ENCODE results near the gene RELB. TPM values are rescaled to one million over a fixed set of nuclear protein-coding genes. Genes with fewer than 3 reads are reported as not detected.
"Not testable (repeated sequence)": the region's sequence is repeated elsewhere in the genome, so short reads cannot be mapped to it uniquely, and the experiment has no call there.

The RELB gene
- total RNA-seq, 1 experiment from 2014 or later, result 7.2 TPM

- DNase-seq (ENCODE audit: low read depth), result no peak
These were observed 14.1 kb upstream of the RELB start for GRCh38 chr19:44987148-44987675.

DNA sequence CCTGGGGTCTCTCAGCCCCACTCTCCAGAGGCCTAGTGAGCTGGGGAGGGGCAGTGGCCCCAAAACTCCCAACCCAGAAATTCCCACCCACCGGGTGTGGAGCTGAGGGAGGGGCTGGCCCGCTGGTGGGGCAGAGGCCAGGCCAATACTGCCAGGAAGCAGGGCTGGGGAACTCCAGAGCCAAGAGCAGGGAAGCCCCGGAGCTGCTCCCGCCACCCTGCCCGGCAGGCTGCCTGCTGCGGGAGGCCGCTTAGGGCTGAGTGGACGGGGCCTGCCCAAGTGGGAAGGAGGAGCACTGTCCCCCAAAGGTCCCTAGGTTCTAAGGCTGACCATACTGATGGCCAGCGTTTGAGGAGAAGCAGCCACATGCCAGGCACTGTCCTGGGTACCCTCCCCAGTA is 13.0 kb upstream of the RELB start:
- DNase-seq (ENCODE audit: low read depth), result no peak

- peak; percentile 47 for DNase-seq (ENCODE audit: low read depth)
These were observed 12.2 kb upstream of the RELB start for GRCh38 chr19:44988896-44989556.

DNA sequence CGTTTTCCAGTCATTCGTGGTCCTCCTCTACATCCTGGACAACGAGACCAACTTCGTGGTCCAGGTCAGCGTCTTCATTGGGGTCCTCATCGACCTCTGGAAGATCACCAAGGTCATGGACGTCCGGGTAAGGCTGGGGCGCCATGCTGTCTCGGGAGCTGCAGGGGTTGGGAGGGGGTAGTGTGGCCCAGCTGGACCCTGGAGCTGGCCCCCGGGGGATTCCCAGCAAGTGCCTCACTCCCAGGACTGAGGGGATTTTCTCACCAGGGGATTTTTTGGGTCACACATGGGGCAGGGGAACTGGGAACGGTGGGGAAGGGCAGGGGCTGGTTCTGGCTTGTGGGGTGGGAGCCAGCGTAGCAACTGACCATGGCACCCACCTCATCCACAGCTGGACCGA is 10.8 kb upstream of the RELB start:
- no peak for DNase-seq (ENCODE audit: low read depth)

- DNase-seq (ENCODE audit: low read depth), result no peak
These were observed 10.3 kb upstream of the RELB start for GRCh38 chr19:44990966-44991365.

DNA sequence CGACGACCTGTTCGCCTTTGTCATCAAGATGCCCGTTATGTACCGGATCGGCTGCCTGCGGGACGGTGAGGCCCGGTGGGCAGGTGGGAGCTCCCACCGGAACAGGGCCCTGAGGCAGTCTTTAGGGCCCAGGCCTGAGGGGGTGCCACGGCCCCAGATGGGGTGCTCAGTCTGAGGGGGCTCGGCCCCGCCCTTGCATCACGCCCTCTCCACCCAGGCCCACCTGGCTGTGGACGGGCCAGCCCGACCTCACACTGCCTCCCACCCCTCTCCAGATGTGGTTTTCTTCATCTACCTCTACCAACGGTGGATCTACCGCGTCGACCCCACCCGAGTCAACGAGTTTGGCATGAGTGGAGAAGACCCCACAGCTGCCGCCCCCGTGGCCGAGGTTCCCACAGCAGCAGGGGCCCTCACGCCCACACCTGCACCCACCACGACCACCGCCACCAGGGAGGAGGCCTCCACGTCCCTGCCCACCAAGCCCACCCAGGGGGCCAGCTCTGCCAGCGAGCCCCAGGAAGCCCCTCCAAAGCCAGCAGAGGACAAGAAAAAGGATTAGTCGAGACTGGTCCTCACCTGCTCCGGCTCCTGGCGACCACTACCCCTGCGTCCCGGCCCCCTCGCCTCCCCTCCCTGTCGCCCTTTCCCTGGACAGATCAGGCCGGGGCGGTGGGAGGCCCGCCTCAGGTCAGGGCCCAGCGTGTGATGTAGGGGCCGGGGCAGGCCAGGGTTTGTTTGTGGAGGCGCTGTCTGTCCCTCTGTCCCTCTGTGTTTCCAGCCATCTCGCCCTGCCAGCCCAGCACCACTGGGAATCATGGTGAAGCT is 8.7 kb upstream of the RELB start:
- DNase-seq (ENCODE audit: low read depth), result no peak

- no peak for DNase-seq (ENCODE audit: low read depth)
These were observed 7.7 kb upstream of the RELB start for GRCh38 chr19:44993526-44993925.

DNA sequence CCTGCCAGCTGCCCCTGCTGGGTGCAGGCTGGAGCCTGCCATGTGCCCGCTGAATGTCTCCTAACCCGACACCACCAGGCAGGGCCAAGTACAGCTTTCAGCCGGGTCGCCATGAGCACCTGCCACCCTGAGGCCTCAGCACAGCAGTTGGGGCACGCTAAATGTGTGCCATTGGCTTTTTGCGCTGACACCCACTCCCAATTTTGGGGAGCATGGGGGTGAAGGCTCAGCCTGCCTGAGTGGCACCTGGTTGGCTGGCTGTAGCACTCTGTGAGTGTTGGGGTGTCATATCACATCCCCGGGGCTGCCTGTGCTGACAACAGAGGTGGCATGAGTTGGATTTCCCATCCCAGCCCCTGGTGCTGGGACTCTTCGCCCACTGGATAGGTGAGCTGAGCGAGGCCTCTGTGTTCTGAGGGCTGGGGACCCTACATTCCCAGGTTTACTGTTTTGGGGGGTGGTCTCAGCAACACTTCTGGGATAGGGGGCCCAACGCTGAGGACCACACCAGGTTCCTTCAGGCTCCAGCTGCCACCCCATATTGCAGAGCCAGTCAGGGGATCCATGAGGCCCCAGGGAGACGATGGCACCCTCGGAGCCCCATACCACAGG is 7.2 kb upstream of the RELB start:
- no peak for DNase-seq (ENCODE audit: low read depth)

DNA sequence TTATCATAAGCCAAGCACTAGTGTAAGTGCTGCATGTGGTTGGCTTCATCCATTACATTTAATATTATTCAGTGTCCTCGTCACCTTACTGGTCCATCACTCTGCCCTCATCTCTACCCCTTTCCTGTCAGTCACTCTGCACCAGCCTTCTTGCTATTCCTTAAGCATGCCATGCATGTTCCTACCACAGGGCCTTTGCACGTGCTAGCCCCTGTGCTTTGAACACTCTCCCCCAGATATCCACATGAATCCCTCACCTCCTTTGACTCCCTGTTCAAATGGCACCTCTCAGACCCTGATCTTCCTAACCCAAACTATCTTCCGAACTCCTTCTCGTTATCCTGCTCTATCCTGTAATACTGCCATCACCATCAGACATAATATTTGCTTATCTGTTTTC is 3.2 kb upstream of the RELB start:
- DNase-seq (ENCODE audit: low read depth), result no peak

- DNase-seq (ENCODE audit: low read depth), result not testable (repeated sequence)
These were observed 1.9 kb upstream of the RELB start for GRCh38 chr19:44999131-44999925.

DNA sequence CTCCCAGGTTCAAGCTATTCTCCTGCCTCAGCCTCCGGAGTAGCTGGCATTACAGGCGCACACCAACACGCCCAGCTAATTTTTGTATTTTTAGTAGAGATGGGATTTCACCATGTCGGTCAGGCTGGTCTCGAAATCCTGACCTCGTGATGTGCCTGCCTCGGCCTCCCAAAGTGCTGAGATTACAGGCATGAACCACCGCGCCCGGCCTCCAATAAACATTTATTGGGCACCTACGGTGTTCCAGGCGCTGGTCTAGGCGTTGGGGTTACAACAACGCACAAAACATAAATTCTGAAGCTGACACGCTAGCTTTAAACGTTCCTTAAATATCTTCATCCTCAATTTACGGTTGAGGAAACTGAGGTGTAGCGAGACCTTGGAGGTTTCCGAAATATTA is 599 bp upstream of the RELB start:
- DNase-seq (ENCODE audit: low read depth), result not testable (repeated sequence)

- no peak for DNase-seq (ENCODE audit: low read depth)
These were observed 2.2 kb downstream of the RELB start for GRCh38 chr19:45003485-45003884.

DNA sequence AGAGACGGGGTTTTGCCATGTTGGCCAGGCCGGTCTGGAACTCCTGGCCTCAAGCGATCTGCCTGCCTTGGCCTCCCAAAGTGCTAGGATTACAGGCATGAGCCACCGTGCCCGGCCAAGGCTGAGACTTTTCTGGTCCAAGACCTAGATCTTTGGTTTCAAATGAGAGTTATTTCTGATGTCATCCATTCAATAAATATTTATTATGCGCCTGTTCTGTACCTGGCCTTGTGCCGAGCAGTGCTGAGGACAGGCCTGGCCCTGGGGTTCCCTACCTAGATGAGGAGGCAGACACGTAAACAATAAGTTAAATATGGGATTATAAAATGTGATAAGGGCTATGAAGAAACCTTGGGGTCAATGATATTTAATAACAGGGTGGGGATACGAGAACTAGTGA is 4.5 kb downstream of the RELB start:
- no peak for DNase-seq (ENCODE audit: low read depth)

DNA sequence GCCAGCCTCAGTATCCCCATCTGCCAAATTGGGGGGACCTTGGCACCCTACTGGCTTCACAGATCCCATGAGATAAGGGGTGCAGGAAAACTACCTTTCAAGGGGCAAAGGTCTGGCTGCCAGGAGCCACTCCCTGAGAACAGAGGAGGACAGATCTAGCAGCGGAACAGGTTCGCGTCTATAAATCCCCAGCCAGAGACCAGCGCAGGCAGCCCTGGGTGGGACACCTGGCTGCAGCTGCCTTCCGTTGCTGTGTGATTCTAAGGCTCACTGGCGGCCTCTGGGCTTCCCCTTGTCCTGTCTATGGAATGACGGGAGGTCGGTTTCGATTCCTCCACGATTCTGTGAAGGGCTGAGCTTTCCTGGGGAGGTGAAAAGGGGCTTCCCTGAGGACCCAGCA is 7.3 kb downstream of the RELB start:
- DNase-seq (ENCODE audit: low read depth), result no peak

DNA sequence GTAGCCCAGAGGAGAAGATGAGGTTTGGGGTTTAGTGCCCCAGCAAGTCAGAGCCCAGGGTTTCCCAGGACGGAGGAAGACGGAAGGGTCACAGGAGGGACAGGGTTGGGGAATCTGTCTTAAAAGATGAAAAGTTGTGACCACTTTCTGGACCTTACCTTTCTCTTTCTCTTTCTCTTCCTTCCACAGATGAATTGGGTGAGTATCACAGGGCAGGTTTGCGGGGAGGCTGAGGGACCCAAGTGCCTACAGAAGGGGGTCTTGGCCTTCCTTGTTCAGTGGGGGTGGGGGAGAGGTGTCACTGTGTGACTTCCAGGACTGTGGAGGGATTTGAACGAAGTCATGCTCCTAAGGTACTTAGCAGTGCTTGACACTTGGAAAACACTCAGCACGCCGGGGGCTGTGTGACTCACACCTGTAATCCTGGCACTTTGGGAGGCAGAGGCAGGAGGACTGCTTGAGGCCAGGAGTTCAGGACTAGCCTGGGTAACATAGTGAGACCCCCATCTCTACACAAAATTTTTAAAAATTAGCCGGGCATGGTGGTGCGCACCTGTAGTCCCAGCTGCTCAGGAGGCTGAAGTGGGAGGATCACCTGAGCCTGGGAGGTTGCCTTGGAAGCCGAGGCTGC is 8.5 kb downstream of the RELB start:
- DNase-seq (ENCODE audit: low read depth), result no peak

- DNase-seq (ENCODE audit: low read depth), result no peak
These were observed 9.0 kb downstream of the RELB start for GRCh38 chr19:45010306-45010705.

GRCh38 chr19:45011959-45012358 is 10.7 kb downstream of the RELB start:
- DNase-seq (ENCODE audit: low read depth), result no peak

GRCh38 chr19:45016388-45017314 is 15.4 kb downstream of the RELB start:
- DNase-seq (ENCODE audit: low read depth), result peak; percentile 76

DNA sequence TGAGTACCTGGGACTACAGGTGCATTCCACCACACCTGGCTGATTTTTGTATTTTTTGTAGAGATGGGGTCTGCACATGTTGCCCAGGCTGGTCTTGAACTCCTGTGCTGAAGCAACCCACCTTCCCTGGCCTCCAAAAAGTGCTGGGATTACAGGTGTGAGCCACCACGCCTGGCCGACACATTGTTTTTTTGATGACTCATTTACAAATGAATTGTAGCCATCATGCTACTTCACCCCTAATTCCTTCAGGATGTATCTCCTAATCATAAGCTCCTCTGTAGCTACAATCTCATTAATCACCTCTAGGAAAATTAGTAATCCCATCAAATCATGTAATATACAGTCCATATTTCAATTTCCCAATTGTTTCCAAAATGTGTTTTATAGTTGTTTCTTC is 17.9 kb downstream of the RELB start:
- no peak for DNase-seq (ENCODE audit: low read depth)

- DNase-seq (ENCODE audit: low read depth), result no peak
These were observed 18.8 kb downstream of the RELB start for GRCh38 chr19:45020071-45020470.
